GM12892 (cell line): Measurements from ENCODE around the gene DVL3.

Source experiments
- POLR2A ChIP-seq: IDR thresholded peaks from 2 replicates; pipeline ENCODE4 v1.6.1; 2011; ENCODE audit warnings: low read depth, low read length, control low read depth
- POLR2AphosphoS5 ChIP-seq: IDR thresholded peaks from 2 replicates; pipeline ENCODE4 v1.6.1; 2011; ENCODE audit warnings: low read depth, low read length, control low read depth
- TAF1 ChIP-seq: IDR thresholded peaks from 2 replicates; pipeline ENCODE4 v1.6.1; 2011; ENCODE audit warnings: low read depth, mild to moderate bottlenecking, control low read depth, low read length, borderline replicate concordance

DNA sequence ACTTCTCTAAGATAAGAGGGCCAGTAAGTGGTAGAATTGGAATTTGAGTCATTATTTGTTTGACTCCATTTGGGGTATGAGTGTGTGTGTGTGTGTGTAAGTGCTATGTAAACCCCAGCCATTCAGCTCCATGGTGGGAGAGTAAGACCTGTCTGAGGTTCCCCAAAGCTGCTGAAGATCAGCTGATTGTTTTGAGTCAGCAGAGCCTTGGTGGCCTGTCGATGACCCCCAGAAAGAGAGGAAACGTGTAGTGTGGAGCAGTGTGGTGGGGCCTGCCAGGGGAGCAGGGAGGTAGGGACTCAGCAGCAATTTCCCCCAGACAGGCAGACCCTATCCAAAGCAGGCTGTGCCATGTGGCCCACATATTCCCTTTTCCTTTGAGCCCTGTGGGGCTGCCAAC is 5.3 kb downstream of the DVL3 start:
- TF ChIP-seq POLR2A (no peak), POLR2AphosphoS5 (no peak), TAF1 (no peak)
